Omental fat pad (tissue), 4 donors: ENCODE data around the gene KCNJ3. TPM values are rescaled to one million over a fixed set of nuclear protein-coding genes. Genes with fewer than 3 reads are reported as not detected.

Experiments
- ATAC-seq: fragments of 150-250 bp; one replicate; pipeline ENCODE4 v1.9.1; 2016; ENCODE audit warnings: mild to moderate bottlenecking, moderate library complexity; ENCODE audit not compliant: low FRiP score
- DNase-seq: peaks from one replicate; pipeline ENCODE4 v3.0.0-alpha.2; 2019; ENCODE audit warnings: low spot score
- CTCF ChIP-seq, 3 donors: fragments of 450-650 bp; IDR thresholded peaks; one replicate each; pipeline ENCODE4 v1.5.1; 2016 to 2017; ENCODE audit warnings: antibody characterized with exemption in 3 of 3, mild to moderate bottlenecking in 3 of 3, moderate library complexity in 2 of 3
- total RNA-seq, 4 donors: library from RNA; depleted of rRNA; stranded (reverse); fragments of >200 nt; gene quantifications; one replicate each; pipeline ENCODE4 v1.1.0, GENCODE V29; 2016

The KCNJ3 gene
- total RNA-seq, 4 donors from 2014 or later: not detected

GRCh38 chr2:154681741-154682140 is 16.8 kb upstream of the KCNJ3 start:
- DNase-seq: no peak
- no peak for ATAC-seq
- TF ChIP-seq CTCF (IDR thresholded peaks at IDR 0.05): no peak

DNA sequence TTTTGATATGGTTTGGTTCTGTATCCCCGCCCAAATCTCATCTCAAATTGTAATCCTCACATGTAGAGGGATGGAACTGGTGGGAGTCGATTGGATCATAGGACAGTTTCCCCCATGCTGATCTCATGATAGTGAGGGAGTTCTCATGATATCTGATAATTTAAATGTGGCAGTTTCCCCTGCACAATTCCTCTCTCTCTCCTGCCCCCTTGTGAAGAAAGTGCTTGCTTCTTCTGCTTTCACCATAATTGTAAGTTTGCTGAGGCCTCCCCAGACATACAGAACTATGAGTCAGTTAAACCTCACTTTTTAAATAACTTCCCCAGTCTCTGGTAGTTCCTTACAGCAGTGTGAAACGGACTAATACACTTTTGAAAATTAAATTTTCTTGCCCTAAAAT is 12.3 kb upstream of the KCNJ3 start:
- TF ChIP-seq CTCF (IDR thresholded peaks at IDR 0.05): no peak
- no peak for ATAC-seq
- no peak for DNase-seq

- no peak for DNase-seq
- ATAC-seq: no peak
- TF ChIP-seq CTCF (IDR thresholded peaks at IDR 0.05): no peak
Measured at GRCh38 chr2:154688373-154688772, 10.1 kb upstream of the KCNJ3 start.

DNA sequence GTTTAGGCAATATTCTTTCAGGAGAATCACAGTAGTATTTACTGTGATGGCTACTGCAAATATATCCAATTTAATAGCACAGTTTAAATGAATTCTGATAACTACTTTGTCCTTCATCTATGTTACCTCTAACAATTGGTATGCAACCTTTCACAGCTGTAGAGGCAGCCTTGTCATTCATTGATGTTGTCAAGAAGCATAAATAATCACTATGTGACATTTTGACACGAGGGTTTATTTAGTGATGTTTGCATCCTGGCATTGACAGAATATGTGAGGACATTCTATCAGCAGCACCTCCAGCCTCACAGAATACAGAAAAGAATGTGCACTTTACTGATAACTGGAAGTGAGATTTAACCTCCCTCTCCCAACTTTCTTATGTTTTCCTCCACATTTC is 9.3 kb upstream of the KCNJ3 start:
- ATAC-seq: no peak
- no peak for DNase-seq
- TF ChIP-seq CTCF (IDR thresholded peaks at IDR 0.05): no peak

DNA sequence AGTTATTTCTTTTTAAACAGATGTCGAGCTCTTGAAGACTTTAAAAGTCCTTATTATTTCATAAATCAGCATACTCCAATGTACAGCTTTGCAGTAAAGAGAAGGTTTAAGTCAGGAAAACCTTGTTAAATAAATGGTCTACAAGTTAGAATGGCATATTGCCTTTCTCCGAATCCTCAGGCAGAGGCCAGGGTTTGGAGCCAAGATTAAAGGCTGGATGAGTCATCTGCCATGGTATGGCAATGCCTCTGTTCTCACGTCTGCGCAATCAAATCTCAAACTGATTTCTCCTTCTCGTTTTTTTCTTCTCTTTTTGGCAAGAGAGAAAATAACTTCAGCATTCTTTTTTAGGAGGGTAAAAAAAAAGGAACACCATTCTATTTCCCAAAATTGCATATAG is 5.6 kb upstream of the KCNJ3 start:
- DNase-seq: no peak
- ATAC-seq: peak; percentile 62
- no peak for TF ChIP-seq CTCF (IDR thresholded peaks at IDR 0.05)

DNA sequence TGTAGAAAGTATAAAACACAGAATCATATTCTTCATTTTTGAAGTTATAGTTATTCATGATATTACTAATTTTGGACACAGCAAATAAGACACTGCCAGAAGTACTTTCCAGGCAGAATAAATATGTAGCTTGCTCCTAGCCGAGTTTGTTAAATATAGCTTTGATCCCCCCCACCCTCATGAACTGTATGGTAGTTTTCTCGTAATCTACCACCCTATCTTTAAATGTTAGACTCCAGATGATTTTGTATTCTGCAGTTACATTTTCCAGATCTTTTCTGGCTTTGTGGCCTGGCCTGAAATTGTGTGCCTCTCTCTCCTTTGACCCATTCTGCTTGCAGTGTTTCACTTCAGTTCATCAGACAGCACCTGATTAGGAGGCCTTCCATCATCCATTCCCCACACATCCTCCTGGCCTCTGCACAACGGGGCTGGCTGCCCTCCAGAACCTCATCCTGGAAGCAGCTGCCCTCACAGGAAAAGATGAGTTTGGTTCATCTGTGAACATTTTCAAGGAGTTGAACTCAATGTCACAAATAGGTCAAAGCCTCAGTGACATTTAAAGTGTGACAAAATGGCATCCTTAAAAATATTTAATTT is 4.7 kb upstream of the KCNJ3 start:
- no peak for TF ChIP-seq CTCF (IDR thresholded peaks at IDR 0.05)
- ATAC-seq (no peak), DNase-seq (no peak)

DNA sequence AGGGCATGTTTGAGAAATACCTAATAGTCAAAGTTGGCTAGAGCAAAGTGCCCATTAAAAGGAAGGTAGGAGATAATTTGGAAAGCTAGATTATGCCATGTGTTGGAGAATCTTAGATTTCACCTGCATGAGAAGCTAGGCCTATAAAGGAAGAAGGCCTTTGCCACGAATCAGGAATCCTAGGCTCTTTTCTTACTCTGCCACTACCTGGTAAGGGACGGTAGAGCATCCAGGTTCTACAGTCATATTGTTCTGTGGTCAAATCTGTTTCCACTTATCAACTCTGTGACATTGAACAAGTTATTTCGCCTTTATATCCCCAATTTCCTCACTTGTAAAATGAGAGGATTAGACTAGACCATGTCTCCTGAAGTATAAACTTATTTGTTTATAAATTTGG is 3.6 kb upstream of the KCNJ3 start:
- ATAC-seq: no peak
- no peak for DNase-seq
- no peak for TF ChIP-seq CTCF (IDR thresholded peaks at IDR 0.05)
